Liver (tissue), 2 donors: ENCODE data around the gene NDC1.

Experiments used
- CTCF ChIP-seq: fragments of 150-350 bp; IDR thresholded peaks from 2 replicates; pipeline ENCODE4 v1.5.1; 2017; ENCODE audit warnings: improper control_type of control experiment, low read depth, low read length; ENCODE audit not compliant: missing input control
- TF ChIP-seq, protein P1 (sequence below): IDR thresholded peaks from 2 replicates; pipeline ENCODE4 v1.6.1; 2016; ENCODE audit warnings: antibody characterized with exemption
- donor health status: healthy.

GRCh38 chr1:53755874-53756273 lies 82.2 kb downstream of the NDC1 start:
- no peak for TF ChIP-seq CTCF
- TF ChIP-seq, protein P1, sequence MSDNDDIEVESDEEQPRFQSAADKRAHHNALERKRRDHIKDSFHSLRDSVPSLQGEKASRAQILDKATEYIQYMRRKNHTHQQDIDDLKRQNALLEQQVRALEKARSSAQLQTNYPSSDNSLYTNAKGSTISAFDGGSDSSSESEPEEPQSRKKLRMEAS, result no peak
